Smooth muscle cell (in vitro differentiated cells): ENCODE results near the gene MRPL24. TPM values are rescaled to one million over a fixed set of nuclear protein-coding genes. Genes with fewer than 3 reads are reported as not detected.

ENCODE experiments used
- DNase-seq: peaks from one replicate; lab custom pipeline; 2025; ENCODE audit not compliant: unreplicated experiment; lab: John Stamatoyannopoulos, UW
- H2AFZ ChIP-seq: fragments of 200-600 bp; sonication (generic); 2 replicates; pipeline ENCODE4 v1.6.0; 2016; ENCODE audit warnings: antibody characterized with exemption, low read depth, mild to moderate bottlenecking
- H3F3A ChIP-seq: fragments of 200-600 bp; sonication (generic); 2 replicates; pipeline ENCODE4 v1.6.0; 2017; ENCODE audit warnings: antibody characterized with exemption, low read depth
- H3K27ac ChIP-seq: fragments of 200-600 bp; sonication (generic); 2 replicates; pipeline ENCODE4 v1.5.1; 2016; ENCODE audit warnings: low read depth, mild to moderate bottlenecking
- H3K27me3 ChIP-seq: fragments of 200-600 bp; sonication (generic); 2 replicates; pipeline ENCODE4 v1.6.1; 2016; ENCODE audit warnings: low read depth, mild to moderate bottlenecking
- H3K36me3 ChIP-seq: fragments of 200-600 bp; sonication (generic); 2 replicates; pipeline ENCODE4 v1.5.1; 2016; ENCODE audit warnings: low read depth
- H3K4me1 ChIP-seq: fragments of 200-600 bp; sonication (generic); 2 replicates; pipeline ENCODE4 v1.5.1; 2016; ENCODE audit warnings: low read depth
- H3K4me2 ChIP-seq: fragments of 200-600 bp; sonication (generic); 2 replicates; pipeline ENCODE4 v1.6.0; 2016; ENCODE audit warnings: mild to moderate bottlenecking
- H3K4me3 ChIP-seq: fragments of 200-600 bp; sonication (generic); 2 replicates; pipeline ENCODE4 v1.5.1; 2016; ENCODE audit warnings: mild to moderate bottlenecking
- H3K79me2 ChIP-seq: fragments of 200-600 bp; sonication (generic); 2 replicates; pipeline ENCODE4 v1.6.0; 2016; ENCODE audit warnings: low read depth, mild to moderate bottlenecking
- H3K9ac ChIP-seq: fragments of 200-600 bp; sonication (generic); 2 replicates; pipeline ENCODE4 v1.6.0; 2016; ENCODE audit warnings: low read depth
- H3K9me3 ChIP-seq: fragments of 200-600 bp; sonication (generic); replicated peaks from 2 replicates; pipeline ENCODE4 v1.5.1; 2016; ENCODE audit warnings: low read depth
- H4K20me1 ChIP-seq: fragments of 200-600 bp; sonication (generic); 2 replicates; pipeline ENCODE4 v1.6.0; 2016; ENCODE audit warnings: low read depth
- CTCF ChIP-seq: fragments of 200-600 bp; sonication (generic); IDR thresholded peaks from 2 replicates; pipeline ENCODE4 v1.5.1; 2017; ENCODE audit warnings: borderline replicate concordance, mild to moderate bottlenecking, antibody characterized with exemption; ENCODE audit not compliant: insufficient read depth, poor library complexity, severe bottlenecking
- WGBS: methylation state at CpG from one replicate; pipeline ENCODE4 v1.1.7; 2016; ENCODE audit warnings: low lambda C conversion rate; 5-methylcytosine and 5-hydroxymethylcytosine counted together
- polyA plus RNA-seq: library from polyadenylated mRNA; unstranded; fragments of >200 nt; fragmentation: Nextera tagmentation; extraction: Ambion mirVana; gene quantifications from 2 replicates; pipeline ENCODE4 v1.2.1, GENCODE V29; 2016
- total RNA-seq: library from RNA; depleted of rRNA; stranded (reverse); fragments of >200 nt; gene quantifications from 2 replicates; pipeline ENCODE4 v1.2.3, GENCODE V29; 2014

Gene MRPL24
- total and polyA plus RNA-seq, 2 experiments from 2014 or later = 16.5 to 68.6 TPM

- WGBS = 89% methylated on average over 8 of the region's 8 CpGs
- TF ChIP-seq CTCF = no peak
- H3K79me2 ChIP-seq = peaks cover 12% of the 10 kb centered on the region
- H3K9ac ChIP-seq = no peak overlapping the region
- no peak overlapping the region for H3K27ac ChIP-seq
- no peaks in the 10 kb centered on the region for H3K27me3 ChIP-seq
- H3K4me1 ChIP-seq = peaks cover 20% of the 10 kb centered on the region
- no peak overlapping the region for H3K4me2 ChIP-seq
- H3K9me3 ChIP-seq = no peaks in the 10 kb centered on the region
- no peak for DNase-seq
- peaks cover 6% of the 10 kb centered on the region for H3F3A ChIP-seq
- H3K4me3 ChIP-seq = no peak overlapping the region
- H4K20me1 ChIP-seq = peaks cover 43% of the 10 kb centered on the region
- no peak overlapping the region for H2AFZ ChIP-seq
- H3K36me3 ChIP-seq = no peaks in the 10 kb centered on the region
These were observed 40.0 kb downstream of the MRPL24 start for GRCh38 chr1:156700736-156701531.

GRCh38 chr1:156698995-156699394 is 41.9 kb downstream of the MRPL24 start:
- H3K79me2 ChIP-seq = peaks cover 12% of the 10 kb centered on the region
- H4K20me1 ChIP-seq = peaks cover 36% of the 10 kb centered on the region
- no peak overlapping the region for H3K4me2 ChIP-seq
- WGBS = 100% methylated on average over 1 of the region's 1 CpG
- H3K27ac ChIP-seq = no peak overlapping the region
- H3K9ac ChIP-seq = no peak overlapping the region
- no peak for TF ChIP-seq CTCF
- no peak overlapping the region for H3K4me3 ChIP-seq
- peaks cover 11% of the 10 kb centered on the region for H3F3A ChIP-seq
- DNase-seq = no peak
- H3K9me3 ChIP-seq = no peaks in the 10 kb centered on the region
- no peaks in the 10 kb centered on the region for H3K27me3 ChIP-seq
- no peaks in the 10 kb centered on the region for H3K36me3 ChIP-seq
- H3K4me1 ChIP-seq = peaks cover 18% of the 10 kb centered on the region
- no peak overlapping the region for H2AFZ ChIP-seq

GRCh38 chr1:156697481-156697880 is 43.4 kb downstream of the MRPL24 start:
- Histone ChIP-seq H3K4me2 (no peak overlapping the region), H4K20me1 (peaks cover 21% of the 10 kb centered on the region), H3F3A (peaks cover 11% of the 10 kb centered on the region), H3K4me3 (no peak overlapping the region), H3K9me3 (no peaks in the 10 kb centered on the region), H3K36me3 (no peaks in the 10 kb centered on the region), H3K27me3 (no peaks in the 10 kb centered on the region), H3K4me1 (peaks cover 19% of the 10 kb centered on the region), H3K27ac (no peak overlapping the region), H2AFZ (no peak overlapping the region), H3K79me2 (no peaks in the 10 kb centered on the region), H3K9ac (no peak overlapping the region)
- no peak for DNase-seq
- 89% methylated on average over 8 of the region's 8 CpGs for WGBS
- no peak for TF ChIP-seq CTCF

GRCh38 chr1:156696755-156697154 is 44.1 kb downstream of the MRPL24 start:
- peaks cover 13% of the 10 kb centered on the region for H4K20me1 ChIP-seq
- WGBS = 92% methylated on average over 8 of the region's 8 CpGs
- no peaks in the 10 kb centered on the region for H3K27me3 ChIP-seq

More at GRCh38 chr1:156696755-156697154, 44.1 kb downstream of the MRPL24 start:
- Histone ChIP-seq H3K9me3 (no peaks in the 10 kb centered on the region), H3K79me2 (no peaks in the 10 kb centered on the region), H3F3A (peaks cover 11% of the 10 kb centered on the region), H3K4me2 (no peak overlapping the region), H3K4me3 (no peak overlapping the region), H3K9ac (no peak overlapping the region), H3K36me3 (no peaks in the 10 kb centered on the region), H2AFZ (no peak overlapping the region), H3K27ac (no peak overlapping the region), H3K4me1 (peaks cover 26% of the 10 kb centered on the region)
- TF ChIP-seq CTCF = no peak
- no peak for DNase-seq
